Retinal pigment epithelial cell (primary cell): Measurements from ENCODE around the gene HAO1.
"Not testable (repeated sequence)": the region's sequence is repeated elsewhere in the genome, so short reads cannot be mapped to it uniquely, and the experiment has no call there.

Source experiments
- DNase-seq: peaks from one replicate; pipeline ENCODE4 v3.0.0-alpha.2; 2010; ENCODE audit warnings: low read depth
- H3K4me3 ChIP-seq: 2 replicates; pipeline ENCODE4 v1.5.1; 2011; ENCODE audit warnings: mild to moderate bottlenecking, low read length, control low read depth, moderate library complexity
- CTCF ChIP-seq: conservative IDR thresholded peaks from 2 replicates; pipeline ENCODE4 v1.5.1; 2011; ENCODE audit warnings: low read depth, low read length, control low read depth, inconsistent platforms

The HAO1 gene

GRCh38 chr20:7848351-7848750 is 91.9 kb downstream of the HAO1 start:
- no peak for DNase-seq
- no peak overlapping the region for H3K4me3 ChIP-seq
- no peak for TF ChIP-seq CTCF

GRCh38 chr20:7843613-7844012 is 96.6 kb downstream of the HAO1 start:
- TF ChIP-seq CTCF = no peak
- H3K4me3 ChIP-seq = no peak overlapping the region
- DNase-seq = peak; percentile 76

GRCh38 chr20:7841971-7842310 is 98.3 kb downstream of the HAO1 start:
- H3K4me3 ChIP-seq = no peak overlapping the region
- peak; percentile 99 for DNase-seq
- TF ChIP-seq CTCF = no peak

- DNase-seq = peak; percentile 77
- TF ChIP-seq CTCF = no peak
- H3K4me3 ChIP-seq = no peak overlapping the region
These were observed 98.8 kb downstream of the HAO1 start for GRCh38 chr20:7841291-7841970.

- TF ChIP-seq CTCF = no peak
- H3K4me3 ChIP-seq = no peak overlapping the region
These were observed 104.2 kb downstream of the HAO1 start for GRCh38 chr20:7836076-7836475.

GRCh38 chr20:7834441-7834840 is 105.8 kb downstream of the HAO1 start:
- not testable (repeated sequence) for H3K4me3 ChIP-seq, DNase-seq

More at GRCh38 chr20:7836076-7836475, 104.2 kb downstream of the HAO1 start:
- no peak for DNase-seq
